Activated T-helper 1 cell treated with anti-CD3 and anti-CD28 coated beads, Interleukin-12 subunit alpha, Interleukin-12 subunit beta, Interleukin-2, Interleukin-4 antibody, amounts not matched to agents 30 ng/mL and 10 ng/mL and 1 ng/mL, durations not matched to agents 14 hours and 24 hours and 36 hours (primary cell): ENCODE data around the gene CCND3. TPM values are rescaled to one million over a fixed set of nuclear protein-coding genes. Genes with fewer than 3 reads are reported as not detected.

Source experiments
- DNase-seq: peaks from one replicate; pipeline ENCODE4 v3.0.0; 2021; ENCODE audit warnings: low spot score
- H3K27ac Mint-ChIP-seq: one replicate; pipeline ENCODE4 v1.8.0; 2021; ENCODE audit warnings: mild to moderate bottlenecking, mixed read lengths
- H3K27me3 Mint-ChIP-seq: one replicate; pipeline ENCODE4 v1.8.0; 2022; ENCODE audit warnings: mild to moderate bottlenecking, moderate library complexity, mixed read lengths; ENCODE audit not compliant: insufficient read depth
- H3K36me3 Mint-ChIP-seq: one replicate; pipeline ENCODE4 v1.8.0; 2021; ENCODE audit warnings: low read depth, mixed read lengths
- H3K4me1 Mint-ChIP-seq: one replicate; pipeline ENCODE4 v1.8.0; 2021; ENCODE audit warnings: low read depth, mixed read lengths
- H3K4me3 Mint-ChIP-seq: one replicate; pipeline ENCODE4 v1.8.0; 2021; ENCODE audit warnings: mild to moderate bottlenecking, moderate library complexity, mixed read lengths
- H3K9me3 Mint-ChIP-seq: one replicate; pipeline ENCODE4 v1.8.0; 2021; ENCODE audit warnings: mixed read lengths
- intact Hi-C: fragments of 100-400 bp; cut with micrococcal nuclease; formaldehyde crosslinking; loops from one replicate; pipeline ENCODE4 v1.15.1; 2024
- total RNA-seq: library from RNA; stranded (reverse); gene quantifications from 2 replicates; pipeline ENCODE4 v1.2.3, GENCODE V29; 2022

The CCND3 gene
- total RNA-seq, 1 donor from 2014 or later = 351 TPM

- no peak overlapping the region for H3K4me3 Mint-ChIP-seq
- peaks cover 11% of the 10 kb centered on the region for H3K36me3 Mint-ChIP-seq
- H3K27ac Mint-ChIP-seq = no peak overlapping the region
- DNase-seq = no peak
- intact Hi-C loops = no loop called here
- peaks cover 30% of the 10 kb centered on the region for H3K4me1 Mint-ChIP-seq
- no peaks in the 10 kb centered on the region for H3K27me3 Mint-ChIP-seq
- H3K9me3 Mint-ChIP-seq = no peaks in the 10 kb centered on the region
These were observed 40.7 kb downstream of the CCND3 start for GRCh38 chr6:41900861-41901260.

DNA sequence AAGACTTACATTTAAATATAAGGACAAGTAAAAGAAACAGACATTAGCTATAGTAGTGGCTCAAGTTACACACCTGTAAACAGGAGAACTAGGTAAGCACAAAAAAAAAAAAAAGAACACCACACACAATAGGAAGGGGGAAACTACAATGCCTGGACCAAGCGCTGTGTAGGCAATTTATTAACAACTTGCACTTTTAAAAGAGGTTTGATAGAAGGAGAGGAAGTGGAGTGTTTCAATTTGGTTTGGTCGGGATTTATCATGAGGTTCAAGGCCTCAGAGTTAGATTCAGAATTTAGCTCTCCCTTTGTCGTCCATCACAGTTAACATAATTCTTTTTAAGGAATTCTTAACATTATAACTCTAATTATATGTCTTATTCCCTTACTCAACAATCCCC is 45.3 kb downstream of the CCND3 start:
- Mint-ChIP-seq H3K36me3 (peaks cover 1% of the 10 kb centered on the region), H3K27ac (peak overlapping the region; percentile 97)

GRCh38 chr6:41895300-41896233 is 46.0 kb downstream of the CCND3 start, which contains the start of gene USP49:
Gene USP49 (minus strand): TSS chr6:41895375. CDS start chr6:41806983, 88,392 bp downstream.
- Mint-ChIP-seq H3K4me1 (peaks cover 10% of the 10 kb centered on the region), H3K9me3 (no peaks in the 10 kb centered on the region), H3K4me3 (no peak within 1 kb of the TSS), H3K27ac (peak within 1 kb of the TSS; percentile 97), H3K36me3 (peaks cover 1% of the 10 kb centered on the region), H3K27me3 (no peaks in the 10 kb centered on the region)
- intact Hi-C loops = loop anchor here (1.0 to 5.0 kb wide), 11 partner anchors 22 to 1162 kb away; partner anchors contain the start of genes BYSL, CCND3, KLC4 and MED20
- DNase-seq = peak; percentile 84

More for the DNA sequence above, 45.3 kb downstream of the CCND3 start:
- Mint-ChIP-seq H3K4me3 (no peak overlapping the region), H3K27me3 (no peaks in the 10 kb centered on the region), H3K9me3 (no peaks in the 10 kb centered on the region), H3K4me1 (peaks cover 10% of the 10 kb centered on the region)
- DNase-seq = no peak
- intact Hi-C loops = loop anchor here (5.0 kb wide), 1 partner anchor 1161 kb away; the partner anchor contains the start of genes KLC4 and MRPL2

- H3K27ac Mint-ChIP-seq = peak overlapping the region; percentile 97
- H3K9me3 Mint-ChIP-seq = no peaks in the 10 kb centered on the region
These were observed 47.0 kb downstream of the CCND3 start for GRCh38 chr6:41894366-41895299.

GRCh38 chr6:41892921-41893564 is 48.6 kb downstream of the CCND3 start:
- intact Hi-C loops = no loop called here
- Mint-ChIP-seq H3K27me3 (no peaks in the 10 kb centered on the region), H3K4me1 (peaks cover 10% of the 10 kb centered on the region), H3K27ac (no peak overlapping the region), H3K4me3 (no peak overlapping the region), H3K9me3 (no peaks in the 10 kb centered on the region), H3K36me3 (peaks cover 1% of the 10 kb centered on the region)
- no peak for DNase-seq

More at GRCh38 chr6:41894366-41895299, 47.0 kb downstream of the CCND3 start:
- intact Hi-C loops = loop anchor here (1.0 to 5.0 kb wide), 11 partner anchors 23 to 1163 kb away; partner anchors contain the start of genes BYSL, CCND3, KLC4 and MED20
- Mint-ChIP-seq H3K36me3 (peaks cover 1% of the 10 kb centered on the region), H3K4me3 (no peak overlapping the region), H3K27me3 (no peaks in the 10 kb centered on the region), H3K4me1 (peaks cover 10% of the 10 kb centered on the region)
- no peak for DNase-seq

- Mint-ChIP-seq H3K4me1 (peaks cover 8% of the 10 kb centered on the region), H3K4me3 (no peak overlapping the region)
- intact Hi-C loops = no loop called here
These were observed 54.3 kb downstream of the CCND3 start for GRCh38 chr6:41887331-41887751.

DNA sequence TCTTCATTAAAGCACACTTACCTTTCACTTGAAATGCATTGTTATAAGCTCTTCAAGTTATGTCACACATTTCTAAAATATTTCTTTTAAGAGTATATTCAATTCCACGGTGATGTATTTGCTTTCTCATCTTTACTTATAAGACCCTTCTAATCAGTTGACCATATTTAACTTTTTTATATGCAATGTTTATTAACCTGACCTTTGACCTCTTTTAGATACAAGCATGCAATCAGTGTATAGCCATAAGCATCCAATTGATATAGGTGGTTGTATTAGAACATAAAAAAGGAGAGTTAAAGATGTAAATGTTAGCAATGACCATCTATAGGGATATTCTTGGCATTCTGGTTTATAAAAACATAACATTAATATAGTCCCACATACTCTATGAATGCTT is 55.7 kb downstream of the CCND3 start:
- intact Hi-C loops = no loop called here
- H3K4me3 Mint-ChIP-seq = no peak overlapping the region
- no peak overlapping the region for H3K27ac Mint-ChIP-seq
- H3K9me3 Mint-ChIP-seq = no peaks in the 10 kb centered on the region
- no peak for DNase-seq
- no peaks in the 10 kb centered on the region for H3K36me3 Mint-ChIP-seq
- H3K27me3 Mint-ChIP-seq = no peaks in the 10 kb centered on the region
- peaks cover 8% of the 10 kb centered on the region for H3K4me1 Mint-ChIP-seq

More at GRCh38 chr6:41887331-41887751, 54.3 kb downstream of the CCND3 start:
- H3K27ac Mint-ChIP-seq = no peak overlapping the region
- no peaks in the 10 kb centered on the region for H3K27me3 Mint-ChIP-seq
- H3K36me3 Mint-ChIP-seq = no peaks in the 10 kb centered on the region
- no peaks in the 10 kb centered on the region for H3K9me3 Mint-ChIP-seq
- DNase-seq = no peak

DNA sequence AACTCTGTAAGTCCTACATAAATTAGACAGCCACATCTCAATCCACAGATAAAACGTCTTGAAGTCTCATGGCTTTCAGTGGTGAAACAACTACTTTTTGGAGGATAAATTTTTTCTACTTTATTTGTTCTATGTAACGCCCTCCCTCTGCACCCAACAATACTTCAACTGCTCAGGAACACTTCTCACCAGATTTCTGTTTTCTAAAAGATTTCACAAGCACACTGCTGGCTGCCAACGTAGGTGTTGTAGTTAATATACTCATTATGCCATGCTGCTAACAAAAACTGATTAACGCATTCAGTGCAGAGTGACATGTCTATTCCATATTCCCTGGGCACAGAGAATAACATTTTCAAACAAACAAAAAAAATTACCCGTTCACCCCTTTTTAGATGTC is 56.7 kb downstream of the CCND3 start:
- no peaks in the 10 kb centered on the region for H3K36me3 Mint-ChIP-seq
- peaks cover 8% of the 10 kb centered on the region for H3K4me1 Mint-ChIP-seq
- H3K27ac Mint-ChIP-seq = no peak overlapping the region
- no peaks in the 10 kb centered on the region for H3K27me3 Mint-ChIP-seq
- DNase-seq = no peak
- no peaks in the 10 kb centered on the region for H3K9me3 Mint-ChIP-seq
- H3K4me3 Mint-ChIP-seq = no peak overlapping the region
- intact Hi-C loops = no loop called here

Other genes starting within 250 kb of the CCND3 start
- gene TFEB, start 206.2 kb downstream of the CCND3 start, total RNA-seq = 15.6 and 17.2 TPM in 2 replicates
- 0.60 TPM in 1 of 2 replicates, not detected in the other for gene PGC, start 194.4 kb downstream of the CCND3 start, total RNA-seq
- 5.2 and 5.3 TPM in 2 replicates for gene FRS3, start 161.9 kb downstream of the CCND3 start, total RNA-seq
- not detected in 2 replicates for gene PRICKLE4, start 161.0 kb downstream of the CCND3 start, total RNA-seq
- gene TOMM6, start 154.1 kb downstream of the CCND3 start, total RNA-seq = 334 and 338 TPM in 2 replicates
- gene USP49, start 46.4 kb downstream of the CCND3 start, total RNA-seq = 4.8 and 5.3 TPM in 2 replicates
- gene MED20, start 20.7 kb downstream of the CCND3 start, total RNA-seq = 19.0 and 23.8 TPM in 2 replicates
- 82.9 and 88.5 TPM in 2 replicates for gene BYSL, start 20.3 kb downstream of the CCND3 start, total RNA-seq
- 36.7 and 38.3 TPM in 2 replicates for gene TAF8, start 108.7 kb upstream of the CCND3 start, total RNA-seq
- gene C6orf132, start 200.8 kb upstream of the CCND3 start, total RNA-seq = 0.18 and 0.20 TPM in 2 replicates
- not detected in 2 replicates for gene GUCA1A, start 231.6 kb upstream of the CCND3 start, total RNA-seq